SJCRH30 (cell line): Measurements from ENCODE around the gene ERI3. TPM values are rescaled to one million over a fixed set of nuclear protein-coding genes. Genes with fewer than 3 reads are reported as not detected.

ENCODE experiments used
- DNase-seq, 2 experiments: peaks; one replicate each; pipeline ENCODE4 v3.0.0-alpha.2; 2015 to 2020
- H3K27ac ChIP-seq: fragments of 250-450 bp; sonication (Bioruptor Pico); 2 replicates; pipeline ENCODE4 v1.5.1; 2020; ENCODE audit warnings: mild to moderate bottlenecking, moderate library complexity
- H3K27me3 ChIP-seq: fragments of 250-450 bp; sonication (Bioruptor Pico); 2 replicates; pipeline ENCODE4 v1.5.1; 2020; ENCODE audit warnings: mild to moderate bottlenecking, moderate library complexity
- H3K36me3 ChIP-seq: fragments of 250-450 bp; sonication (Bioruptor Pico); 2 replicates; pipeline ENCODE4 v1.5.1; 2020; ENCODE audit warnings: mild to moderate bottlenecking, moderate library complexity
- H3K4me1 ChIP-seq: fragments of 250-450 bp; sonication (Bioruptor Pico); 2 replicates; pipeline ENCODE4 v1.5.1; 2020; ENCODE audit warnings: mild to moderate bottlenecking, moderate library complexity
- H3K4me3 ChIP-seq: fragments of 250-450 bp; sonication (Bioruptor Pico); 2 replicates; pipeline ENCODE4 v1.5.1; 2020; ENCODE audit warnings: mild to moderate bottlenecking, moderate library complexity
- H3K9me3 ChIP-seq: fragments of 250-450 bp; sonication (Bioruptor Pico); replicated peaks from 2 replicates; pipeline ENCODE4 v1.5.1; 2020; ENCODE audit warnings: mild to moderate bottlenecking, moderate library complexity
- total RNA-seq: library from RNA; depleted of rRNA; stranded (reverse); fragments of >200 nt; shearing (Covaris generic); gene quantifications from 2 replicates; pipeline ENCODE4 v1.2.3, GENCODE V29; 2014

ERI3 gene
- total RNA-seq, 1 experiment from 2014 or later: 64.8 TPM

DNA sequence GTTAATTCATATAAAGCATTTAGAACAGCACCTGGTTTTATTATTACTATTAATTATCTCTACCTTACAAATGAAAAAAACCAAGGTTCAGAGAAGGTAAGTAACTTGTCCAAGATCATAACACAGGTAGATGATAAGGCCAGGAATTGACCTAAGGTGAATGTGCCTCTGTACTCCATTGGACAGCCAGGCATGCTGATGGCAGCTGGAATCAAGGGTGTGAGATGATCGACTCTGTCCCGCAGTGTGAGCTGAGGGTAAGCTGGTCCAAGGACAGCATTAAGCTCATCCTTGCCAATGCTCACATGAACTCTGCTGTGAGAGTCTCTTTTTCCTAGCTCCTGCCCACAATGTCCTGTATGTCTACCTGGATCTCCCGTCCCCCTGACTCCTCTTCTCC, 83.4 kb downstream of the ERI3 start:
- Histone ChIP-seq H3K4me1 (no peaks in the 10 kb centered on the region), H3K9me3 (no peaks in the 10 kb centered on the region), H3K36me3 (peaks cover 2% of the 10 kb centered on the region; the same call in 1 of the 2 replicates), H3K4me3 (no peak overlapping the region), H3K27ac (no peak overlapping the region), H3K27me3 (no peaks in the 10 kb centered on the region)
- DNase-seq: no peak

DNA sequence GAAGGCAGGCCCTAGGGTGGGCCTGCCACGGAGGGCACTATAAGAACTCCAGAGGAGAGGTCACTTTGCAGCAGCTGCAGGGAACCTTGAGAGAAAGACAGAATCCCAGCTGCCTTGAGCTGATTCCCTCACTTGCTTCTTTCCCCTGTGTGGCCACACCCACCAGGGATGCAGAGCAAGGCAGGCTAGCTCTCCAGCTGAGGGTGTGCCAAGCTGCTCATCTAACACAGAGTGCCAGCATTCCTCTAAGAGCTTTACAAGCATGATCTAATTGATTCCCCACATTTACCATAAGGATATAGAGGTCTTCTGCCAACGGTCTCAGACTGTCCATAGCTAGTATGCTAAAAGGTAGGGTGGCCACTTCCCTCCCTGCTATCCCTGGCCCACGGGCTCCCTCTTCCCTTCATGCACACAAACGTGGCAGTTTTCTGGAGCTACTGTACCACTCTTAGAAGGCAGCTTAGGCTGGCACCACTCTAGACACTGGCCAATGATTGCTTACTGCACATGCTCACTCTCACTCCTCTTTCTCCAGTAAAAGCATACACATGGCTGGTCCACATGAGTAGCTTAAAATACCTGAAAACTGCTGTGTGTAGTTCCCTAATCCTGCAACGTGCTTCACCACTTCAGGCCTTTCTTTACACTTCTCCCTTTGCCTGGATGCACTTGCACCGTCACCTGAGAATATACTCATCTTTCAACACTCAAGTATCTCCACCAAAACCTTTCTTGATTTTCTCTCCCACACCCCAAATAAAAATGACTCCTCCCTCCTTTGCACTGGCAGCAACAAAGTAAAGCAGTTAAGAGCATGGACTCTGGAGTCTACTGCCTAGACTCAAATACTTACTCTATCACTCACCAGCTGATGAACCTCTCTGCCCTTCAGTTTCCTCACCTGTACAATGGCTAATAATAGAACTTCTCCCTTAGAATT, 84.1 kb downstream of the ERI3 start:
- Histone ChIP-seq H3K36me3 (peaks cover 2% of the 10 kb centered on the region; the same call in 1 of the 2 replicates), H3K4me1 (no peaks in the 10 kb centered on the region), H3K27ac (no peak overlapping the region), H3K27me3 (no peaks in the 10 kb centered on the region), H3K9me3 (no peaks in the 10 kb centered on the region), H3K4me3 (no peak overlapping the region)
- no peak for DNase-seq

DNA sequence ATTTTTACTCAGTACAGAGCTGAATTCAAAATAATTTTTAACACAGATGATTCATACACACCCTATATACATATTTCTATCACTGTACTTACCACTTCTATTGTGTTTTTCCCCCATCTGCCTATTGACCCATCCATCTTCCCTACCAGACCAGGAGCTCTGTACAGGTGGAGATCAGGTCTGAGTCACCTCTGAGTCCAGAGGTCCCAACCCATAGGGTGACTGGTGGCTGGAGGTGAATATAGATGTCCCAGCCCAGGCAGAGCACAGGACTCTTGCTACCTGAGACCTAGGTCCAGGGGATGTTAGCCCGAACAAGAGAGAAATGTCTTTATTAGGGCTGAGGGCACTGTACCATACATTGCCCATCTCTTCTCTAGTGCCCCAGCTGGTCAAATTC, 87.0 kb downstream of the ERI3 start:
- H3K36me3 ChIP-seq: no peaks in the 10 kb centered on the region
- DNase-seq: no peak

DNA sequence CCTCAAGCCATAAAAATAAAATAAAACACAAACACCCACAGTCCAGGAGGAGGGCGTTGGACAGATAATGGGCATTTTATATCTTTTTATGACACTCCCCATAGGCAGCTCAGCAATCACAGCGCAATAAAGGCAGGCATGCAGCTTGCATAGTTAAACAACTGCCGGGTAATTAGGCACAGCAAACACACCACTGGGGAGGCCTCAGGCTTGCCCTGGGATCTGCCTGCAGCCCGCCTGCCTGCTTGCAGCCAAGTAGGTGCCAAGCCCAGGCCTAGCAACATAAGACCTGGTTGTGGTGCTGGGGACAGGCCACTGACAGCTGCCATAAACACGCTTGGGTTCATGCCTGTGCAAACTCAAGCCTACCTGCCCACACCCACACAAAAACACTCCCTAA, 87.6 kb downstream of the ERI3 start:
- Histone ChIP-seq H3K4me3 (no peak overlapping the region), H3K27me3 (no peaks in the 10 kb centered on the region), H3K36me3 (no peaks in the 10 kb centered on the region), H3K9me3 (no peaks in the 10 kb centered on the region), H3K27ac (no peak overlapping the region), H3K4me1 (no peaks in the 10 kb centered on the region)
- DNase-seq: no peak

More for the DNA sequence above, 87.0 kb downstream of the ERI3 start:
- H3K27me3 ChIP-seq: no peaks in the 10 kb centered on the region
- H3K4me3 ChIP-seq: no peak overlapping the region
- H3K27ac ChIP-seq: no peak overlapping the region
- no peaks in the 10 kb centered on the region for H3K9me3 ChIP-seq
- no peaks in the 10 kb centered on the region for H3K4me1 ChIP-seq

DNA sequence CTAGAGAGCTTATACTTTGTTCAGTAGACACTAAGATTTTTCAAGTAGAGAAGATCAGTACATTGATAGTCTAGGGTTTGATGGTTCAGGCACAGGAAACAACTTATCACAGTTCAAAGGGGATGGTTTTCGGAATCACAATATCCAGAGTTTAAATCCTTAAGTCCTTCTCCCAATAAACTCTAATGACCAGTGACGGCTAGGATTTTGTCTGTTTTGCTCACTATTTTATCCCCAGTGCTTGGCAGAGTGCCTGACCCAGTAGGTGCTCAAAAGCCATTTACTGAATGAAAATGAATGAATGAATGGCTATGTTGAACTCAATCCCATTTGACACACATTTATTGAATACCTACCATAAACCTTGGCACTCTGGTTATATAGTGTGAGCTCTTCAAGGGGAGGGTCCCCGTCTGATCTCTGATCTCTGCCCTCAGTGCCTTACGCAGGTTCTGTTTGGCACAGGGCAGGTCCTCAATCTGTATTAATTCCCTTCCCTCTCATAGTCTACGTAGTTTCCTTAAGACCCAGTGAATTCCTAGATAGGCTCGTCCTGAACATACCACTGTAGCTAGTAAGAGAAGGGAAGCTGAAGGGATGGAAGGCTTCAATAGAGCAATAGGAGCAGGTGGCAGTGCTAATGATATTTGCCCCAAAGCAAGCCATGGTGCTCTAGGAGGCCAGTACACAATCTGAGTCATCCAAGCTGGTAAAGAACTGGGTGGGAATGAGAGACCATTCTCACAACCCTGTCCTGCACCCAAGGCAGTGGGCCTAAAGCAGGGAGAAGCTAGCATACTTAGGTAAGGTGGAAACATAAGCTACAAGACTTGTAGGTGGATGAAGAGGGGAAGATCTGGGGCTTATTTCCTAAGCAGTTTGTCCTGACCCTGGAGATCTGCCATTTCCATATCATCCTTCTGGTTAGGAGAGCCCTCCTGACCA, 88.4 kb downstream of the ERI3 start:
- Histone ChIP-seq H3K4me3 (no peak overlapping the region), H3K27me3 (no peaks in the 10 kb centered on the region), H3K9me3 (no peaks in the 10 kb centered on the region), H3K36me3 (no peaks in the 10 kb centered on the region), H3K27ac (no peak overlapping the region), H3K4me1 (no peaks in the 10 kb centered on the region)
- no peak for DNase-seq

DNA sequence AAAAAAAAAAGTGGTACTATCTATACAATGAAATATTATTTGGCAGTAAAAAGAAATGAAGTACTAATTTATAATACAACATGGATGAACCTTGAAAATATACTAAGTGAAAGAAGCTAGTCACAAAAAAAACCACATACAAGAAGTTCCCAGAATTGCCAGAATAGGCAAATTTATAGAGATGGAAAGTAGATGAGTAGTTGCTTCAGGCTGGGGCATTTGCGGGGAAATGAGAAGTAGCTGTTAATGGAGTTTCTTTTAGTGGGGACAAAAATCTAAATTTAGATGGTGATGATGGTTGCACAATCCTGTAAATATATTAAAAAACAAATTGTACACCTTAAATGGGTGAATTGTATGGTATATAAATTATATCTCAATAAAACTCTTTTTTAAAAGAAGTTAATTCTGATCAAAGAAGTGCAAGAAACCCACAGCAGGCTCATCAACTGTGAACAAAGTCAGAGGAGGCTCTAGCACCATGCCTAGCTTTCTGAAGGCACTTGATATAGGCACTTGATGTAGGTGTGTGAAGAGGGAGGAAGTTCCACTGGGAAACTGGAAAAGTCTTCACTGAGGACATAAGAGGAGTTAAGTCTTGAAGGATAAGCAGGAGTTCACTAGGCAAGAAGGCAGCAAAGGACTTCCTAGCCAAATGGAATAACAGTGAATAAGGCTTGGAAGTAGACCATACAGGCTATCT, 89.2 kb downstream of the ERI3 start:
- no peaks in the 10 kb centered on the region for H3K36me3 ChIP-seq
- DNase-seq: no peak
- no peak overlapping the region for H3K27ac ChIP-seq

DNA sequence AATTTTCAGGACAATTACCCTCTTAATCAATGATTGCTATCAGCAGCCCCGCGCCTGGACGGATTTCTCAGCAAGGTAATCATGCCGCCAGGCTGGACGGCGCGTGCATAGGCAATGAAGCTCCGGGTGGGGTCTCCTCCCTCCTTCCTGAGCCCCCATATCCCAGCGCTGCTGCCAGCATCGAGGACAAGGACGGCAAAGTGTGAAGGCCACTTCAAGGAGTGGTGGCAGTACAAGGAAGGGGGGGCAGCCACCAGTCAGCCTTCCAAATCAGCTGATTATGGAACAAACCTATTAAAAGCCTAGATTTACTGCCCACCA, 90.6 kb downstream of the ERI3 start:
- H3K9me3 ChIP-seq: no peaks in the 10 kb centered on the region
- no peaks in the 10 kb centered on the region for H3K36me3 ChIP-seq
- no peaks in the 10 kb centered on the region for H3K4me1 ChIP-seq
- no peak for DNase-seq
- no peak overlapping the region for H3K4me3 ChIP-seq
- H3K27me3 ChIP-seq: no peaks in the 10 kb centered on the region
- H3K27ac ChIP-seq: no peak overlapping the region

More for the DNA sequence above, 89.2 kb downstream of the ERI3 start:
- Histone ChIP-seq H3K27me3 (no peaks in the 10 kb centered on the region), H3K4me3 (no peak overlapping the region), H3K4me1 (no peaks in the 10 kb centered on the region), H3K9me3 (no peaks in the 10 kb centered on the region)

DNA sequence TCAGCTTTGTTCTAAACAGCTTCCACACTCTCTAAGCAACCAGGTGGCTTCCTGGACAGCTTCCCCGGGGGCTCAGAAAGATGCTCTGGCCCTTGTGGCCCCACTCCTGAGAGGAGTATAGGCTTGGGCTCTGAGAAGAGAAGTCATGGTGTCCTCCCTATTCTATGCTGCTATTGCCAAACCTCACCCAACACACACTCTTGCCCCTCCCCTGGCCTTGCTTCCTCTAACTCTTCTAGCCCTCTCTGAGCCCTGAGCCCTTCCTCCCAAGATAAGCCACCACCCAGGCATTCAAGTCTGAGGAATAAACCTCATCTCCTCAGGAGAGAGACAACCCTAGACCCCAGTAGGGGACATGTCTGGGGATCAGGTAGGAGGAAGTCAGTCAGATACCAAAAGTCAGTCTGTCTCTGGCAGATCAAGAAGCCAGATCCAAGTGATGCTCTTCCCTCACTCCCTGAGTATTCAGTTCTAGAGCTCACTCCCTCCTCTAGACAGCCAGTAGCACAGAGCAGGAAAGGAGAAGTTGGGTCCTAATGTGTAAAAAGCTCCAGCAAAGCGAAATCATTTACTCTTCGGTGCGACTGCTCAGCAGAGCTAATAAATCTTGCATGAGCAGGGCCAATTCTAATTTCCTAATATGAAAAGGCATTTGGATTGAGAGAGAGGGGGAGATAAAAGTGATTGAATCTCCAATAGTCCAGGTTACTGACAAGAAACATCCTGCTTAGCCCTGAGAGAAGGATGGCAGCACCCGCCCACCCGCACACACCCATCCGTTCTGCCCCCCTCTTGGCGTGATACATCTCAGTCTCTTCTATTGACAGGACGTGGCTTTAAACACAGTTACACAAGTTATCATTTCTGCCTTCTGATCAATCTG, 91.2 kb downstream of the ERI3 start:
- no peaks in the 10 kb centered on the region for H3K9me3 ChIP-seq
- no peak overlapping the region for H3K27ac ChIP-seq
- no peak overlapping the region for H3K4me3 ChIP-seq
- H3K36me3 ChIP-seq: no peaks in the 10 kb centered on the region
- no peaks in the 10 kb centered on the region for H3K27me3 ChIP-seq
- no peak for DNase-seq
- H3K4me1 ChIP-seq: no peaks in the 10 kb centered on the region

DNA sequence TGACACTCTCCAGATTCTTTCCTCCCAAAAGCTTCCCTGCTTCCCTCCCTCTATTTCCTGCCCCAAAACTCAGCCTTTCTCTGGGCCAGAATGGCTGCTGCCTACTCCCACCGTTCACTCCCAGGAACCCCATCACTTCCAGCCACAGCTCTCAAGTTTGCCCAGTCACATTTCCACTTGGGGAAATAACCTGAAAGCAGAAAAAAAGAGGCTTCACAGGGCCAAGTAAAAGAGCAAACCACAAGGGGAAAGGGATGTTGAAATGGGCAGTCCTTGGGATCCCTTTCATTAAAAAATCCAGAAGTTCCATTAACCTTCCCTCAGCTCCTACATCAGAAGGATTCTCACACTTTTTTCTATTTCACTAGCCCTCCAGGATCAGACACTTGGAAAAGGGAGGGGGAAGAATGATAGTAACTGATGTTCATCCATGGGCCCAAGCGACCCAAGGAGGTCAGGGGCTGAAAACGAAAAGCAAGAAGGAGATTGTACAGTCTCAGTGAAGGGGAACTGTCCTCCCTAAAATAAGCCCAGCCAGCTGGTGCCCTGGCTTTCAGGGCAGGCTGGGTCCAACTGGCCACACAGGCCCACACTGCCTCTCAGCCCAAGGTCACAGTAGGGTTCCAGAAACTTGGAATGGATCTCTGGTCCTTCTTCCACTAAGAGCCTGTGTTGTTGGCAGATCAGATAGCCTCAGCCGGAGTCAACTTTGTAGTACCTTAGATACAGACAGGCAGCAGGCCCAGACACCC, 92.1 kb downstream of the ERI3 start:
- Histone ChIP-seq H3K27me3 (no peaks in the 10 kb centered on the region), H3K4me1 (no peaks in the 10 kb centered on the region), H3K27ac (no peak overlapping the region), H3K9me3 (no peaks in the 10 kb centered on the region), H3K36me3 (no peaks in the 10 kb centered on the region), H3K4me3 (no peak overlapping the region)
- DNase-seq: no peak

DNA sequence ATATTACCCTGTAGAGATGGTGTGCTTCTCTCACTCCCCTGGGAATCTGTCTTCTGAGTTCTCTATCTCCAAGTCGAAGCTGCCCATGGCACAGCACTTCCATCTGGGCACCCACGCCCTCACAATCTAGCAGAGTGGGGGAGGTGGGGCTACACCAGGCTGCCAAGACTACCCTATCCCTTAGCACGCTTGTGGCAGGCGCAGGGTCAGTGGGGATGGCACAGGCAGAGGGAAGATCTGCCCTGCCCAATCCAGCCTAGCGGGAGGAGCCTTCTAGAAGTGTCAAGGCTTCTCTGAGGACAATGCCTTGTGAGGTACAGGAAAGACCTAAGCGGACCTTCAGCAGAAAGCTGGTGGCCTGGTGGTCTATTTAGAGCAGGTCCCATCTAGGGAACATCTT, 92.6 kb downstream of the ERI3 start:
- no peaks in the 10 kb centered on the region for H3K27me3 ChIP-seq
- no peak for DNase-seq
- no peaks in the 10 kb centered on the region for H3K9me3 ChIP-seq
- no peak overlapping the region for H3K4me3 ChIP-seq
- no peaks in the 10 kb centered on the region for H3K36me3 ChIP-seq
- no peak overlapping the region for H3K27ac ChIP-seq
- no peaks in the 10 kb centered on the region for H3K4me1 ChIP-seq

DNA sequence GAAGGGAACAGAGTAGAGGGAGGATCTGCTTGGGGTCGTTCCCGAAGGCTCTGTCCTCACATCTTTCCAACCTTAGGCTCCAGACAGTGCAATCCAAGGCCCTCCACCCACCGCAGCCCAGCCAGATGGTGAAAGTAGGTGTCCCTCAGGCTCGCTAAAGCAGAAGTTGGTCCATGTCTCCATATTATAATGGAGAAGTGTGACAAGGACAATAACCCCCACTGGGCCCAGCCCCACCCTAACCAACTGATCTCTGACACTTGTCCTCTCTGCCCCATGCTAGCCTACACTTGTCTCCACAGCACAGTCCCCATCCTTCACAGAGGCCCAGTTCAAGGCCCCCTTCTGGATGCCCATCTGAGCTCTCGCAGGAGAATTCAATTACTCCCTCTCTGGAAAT, 93.1 kb downstream of the ERI3 start:
- no peaks in the 10 kb centered on the region for H3K36me3 ChIP-seq
- no peak overlapping the region for H3K4me3 ChIP-seq
- no peaks in the 10 kb centered on the region for H3K27me3 ChIP-seq
- no peaks in the 10 kb centered on the region for H3K4me1 ChIP-seq
- no peak for DNase-seq
- no peak overlapping the region for H3K27ac ChIP-seq
- no peaks in the 10 kb centered on the region for H3K9me3 ChIP-seq

DNA sequence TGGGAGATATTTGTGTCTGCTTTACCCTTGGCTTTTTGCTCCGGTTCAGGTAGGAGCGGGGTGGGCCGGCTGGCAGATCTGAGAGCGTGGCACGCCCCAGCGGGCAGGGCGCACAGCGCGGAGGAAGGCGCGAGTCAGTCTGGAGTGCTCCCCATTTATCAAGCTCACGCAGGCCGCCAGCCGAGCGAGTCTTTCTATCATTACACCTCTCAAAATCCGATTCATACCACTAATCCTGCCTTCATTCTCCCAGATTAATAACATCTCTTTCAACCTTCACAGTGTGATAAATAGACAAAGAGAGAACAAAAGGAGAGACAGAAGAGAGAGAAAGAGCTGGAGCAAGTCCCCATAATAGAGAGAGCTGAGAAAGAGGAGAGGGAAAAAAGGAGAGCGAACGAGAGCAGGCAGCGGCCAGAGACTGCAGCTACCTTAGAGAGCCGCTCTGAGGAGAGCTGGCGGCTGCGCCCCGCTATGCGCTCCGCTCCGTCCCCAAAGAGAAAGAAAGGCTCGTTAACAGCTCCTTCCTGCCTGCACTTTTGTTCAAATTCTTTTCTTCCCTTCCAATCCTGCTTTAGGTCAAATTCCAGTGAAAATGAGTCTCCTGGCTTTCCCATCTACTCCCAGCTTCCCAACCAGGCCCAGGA, 93.8 kb downstream of the ERI3 start:
- no peak for DNase-seq
- H3K4me1 ChIP-seq: no peaks in the 10 kb centered on the region
- no peaks in the 10 kb centered on the region for H3K27me3 ChIP-seq
- no peak overlapping the region for H3K4me3 ChIP-seq
- no peaks in the 10 kb centered on the region for H3K9me3 ChIP-seq
- H3K27ac ChIP-seq: no peak overlapping the region
- H3K36me3 ChIP-seq: no peaks in the 10 kb centered on the region

DNA sequence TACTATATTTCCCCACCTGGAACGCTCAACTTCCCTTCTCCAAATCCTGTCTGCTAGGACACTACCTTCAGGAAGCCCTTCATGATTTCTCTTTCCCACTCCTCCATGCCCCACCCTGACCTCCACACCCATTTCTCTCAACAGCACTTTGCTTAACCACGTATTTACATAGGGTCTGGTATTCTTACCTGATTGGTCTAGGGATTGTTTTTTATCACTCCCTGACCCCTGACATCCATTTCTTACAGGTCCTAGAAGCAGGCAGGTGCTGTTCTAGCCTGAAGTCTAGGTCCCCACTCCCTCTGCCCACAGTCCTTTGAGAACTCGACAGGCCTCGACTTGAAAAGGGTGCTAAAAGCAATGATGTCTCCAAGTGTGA, 94.3 kb downstream of the ERI3 start:
- no peak for DNase-seq
- Histone ChIP-seq H3K27ac (no peak overlapping the region), H3K9me3 (no peaks in the 10 kb centered on the region), H3K4me1 (no peaks in the 10 kb centered on the region), H3K27me3 (no peaks in the 10 kb centered on the region), H3K4me3 (no peak overlapping the region), H3K36me3 (no peaks in the 10 kb centered on the region)
